SH-SY5Y (cell line): ENCODE results near the gene ACBD3.

Source experiments
- GATA2 ChIP-seq: IDR thresholded peaks from 2 replicates; pipeline ENCODE4 v1.6.1; 2011; ENCODE audit warnings: mild to moderate bottlenecking, low read depth, low read length
- GATA3 ChIP-seq: IDR thresholded peaks from 2 replicates; pipeline ENCODE4 v1.6.1; 2011; ENCODE audit warnings: low read depth, mild to moderate bottlenecking, low read length, moderate library complexity

DNA sequence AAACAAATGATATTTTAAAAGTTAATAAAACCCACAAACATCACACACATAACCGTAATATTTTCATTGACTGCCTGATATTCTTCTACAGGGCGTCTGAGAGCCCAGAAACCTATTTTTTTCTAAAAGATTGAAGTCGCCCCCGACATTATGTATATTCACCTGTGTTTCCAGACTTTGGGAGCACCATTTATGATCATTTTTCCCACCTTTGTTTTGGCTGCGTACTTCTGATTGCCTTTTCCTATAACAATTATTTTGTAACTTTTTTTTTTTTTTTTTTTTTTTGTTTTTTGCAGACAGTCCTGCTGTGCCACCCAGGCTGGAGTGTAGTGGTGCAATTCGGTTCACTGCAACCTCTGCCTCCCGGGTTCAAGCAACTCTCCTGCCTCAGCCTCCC lies 839 bp upstream of the ACBD3 start:
- TF ChIP-seq GATA2 (no peak), GATA3 (no peak)
